ENCODE measurements around the gene UBA5.

UBA5 gene

DNA sequence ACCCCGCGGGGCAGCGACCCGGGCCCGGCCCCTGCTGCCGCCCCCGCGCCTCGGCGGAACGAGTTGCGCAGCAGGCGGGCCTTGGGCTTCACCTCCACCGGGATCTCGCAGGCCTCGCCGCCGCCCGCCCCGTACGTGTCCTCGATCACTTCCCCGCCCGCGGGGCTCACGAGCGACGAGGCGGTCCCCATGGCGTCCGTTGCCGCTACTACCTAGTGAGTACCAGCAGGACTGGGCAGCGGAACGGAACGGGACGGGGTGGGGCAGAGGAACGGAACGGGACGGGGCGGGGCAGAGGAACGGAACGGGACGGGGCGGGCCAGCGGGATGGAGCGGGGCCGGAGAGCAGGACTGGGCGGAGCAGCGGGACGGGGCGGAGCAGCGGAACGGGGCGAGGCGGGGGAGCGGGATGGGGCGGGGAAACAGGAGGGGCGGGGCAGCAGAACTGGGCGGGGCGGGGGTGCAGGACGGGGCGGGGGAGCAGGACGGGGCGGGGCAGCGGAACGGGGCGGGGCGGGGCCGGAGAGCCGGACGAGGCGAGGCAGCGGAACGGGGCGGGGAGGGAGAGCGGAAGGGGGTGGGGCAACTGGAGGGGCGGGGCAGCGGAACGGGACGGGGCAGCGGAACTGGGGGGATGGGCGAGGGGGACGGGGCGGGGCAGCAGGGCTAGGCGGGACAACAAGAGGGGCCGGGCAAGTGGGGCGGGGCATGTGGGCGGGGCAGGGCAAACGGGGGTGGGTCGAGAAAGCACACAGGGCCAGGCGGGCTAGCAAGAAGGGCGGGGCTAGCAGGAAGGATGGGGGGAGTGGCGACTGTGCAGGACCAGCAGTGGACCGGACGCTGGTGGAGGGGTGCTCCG is 62.3 kb downstream of the UBA5 start, which contains the start of gene NPHP3 (continued):
- TF ChIP-seq KLF10 (tag by site-specific recombination; IDR thresholded peaks at IDR 0.05) (peak; percentile 69), ZNF16 (tag by site-specific recombination; IDR thresholded peaks at IDR 0.05; ENCODE audit: low read depth) (no peak), BCL11B (tag by site-specific recombination; IDR thresholded peaks at IDR 0.05; ENCODE audit: low read depth) (no peak), ZIC2 (tag by site-specific recombination; IDR thresholded peaks at IDR 0.05) (peak; percentile 39; the same call in 1 of the 2 replicates), KLF9 (tag by site-specific recombination; IDR thresholded peaks at IDR 0.05; ENCODE audit: low read depth) (peak; percentile 92), ZNF174 (tag by site-specific recombination; IDR thresholded peaks at IDR 0.05) (no peak), ZNF18 (tag by site-specific recombination; IDR thresholded peaks at IDR 0.05) (no peak), KLF8 (tag by site-specific recombination; IDR thresholded peaks at IDR 0.05) (peak; percentile 59), ZBTB6 (tag by site-specific recombination; IDR thresholded peaks at IDR 0.05) (no peak), KLF16 (tag by site-specific recombination; IDR thresholded peaks at IDR 0.05) (peak; percentile 47; the same call in 1 of the 2 replicates), ZNF571 (tag by site-specific recombination; IDR thresholded peaks at IDR 0.05) (no peak), ZNF501 (tag by site-specific recombination; IDR thresholded peaks at IDR 0.05) (no peak), ZNF777 (tag by site-specific recombination; IDR thresholded peaks at IDR 0.05; ENCODE audit: borderline replicate concordance) (no peak), ZBTB26 (tag by site-specific recombination; optimal IDR thresholded peaks at IDR 0.05) (peak; percentile 49), ZNF677 (tag by site-specific recombination; IDR thresholded peaks at IDR 0.05) (no peak), ZNF626 (tag by site-specific recombination; IDR thresholded peaks at IDR 0.05) (no peak), KLF1 (tag by site-specific recombination; IDR thresholded peaks at IDR 0.05) (peak; percentile 17; the same call in 1 of the 2 replicates), ZBTB1 (tag by site-specific recombination; IDR thresholded peaks at IDR 0.05) (no peak), ZNF792 (tag by site-specific recombination; IDR thresholded peaks at IDR 0.05) (no peak), ZNF544 (tag by site-specific recombination; IDR thresholded peaks at IDR 0.05) (no peak), ZNF133 (tag by site-specific recombination; IDR thresholded peaks at IDR 0.05) (no peak), ZNF391 (tag by site-specific recombination; IDR thresholded peaks at IDR 0.05; ENCODE audit: borderline replicate concordance, low read depth) (no peak), ZNF513 (tag by site-specific recombination; IDR thresholded peaks at IDR 0.05) (no peak)
- TF ChIP-seq, protein P1, sequence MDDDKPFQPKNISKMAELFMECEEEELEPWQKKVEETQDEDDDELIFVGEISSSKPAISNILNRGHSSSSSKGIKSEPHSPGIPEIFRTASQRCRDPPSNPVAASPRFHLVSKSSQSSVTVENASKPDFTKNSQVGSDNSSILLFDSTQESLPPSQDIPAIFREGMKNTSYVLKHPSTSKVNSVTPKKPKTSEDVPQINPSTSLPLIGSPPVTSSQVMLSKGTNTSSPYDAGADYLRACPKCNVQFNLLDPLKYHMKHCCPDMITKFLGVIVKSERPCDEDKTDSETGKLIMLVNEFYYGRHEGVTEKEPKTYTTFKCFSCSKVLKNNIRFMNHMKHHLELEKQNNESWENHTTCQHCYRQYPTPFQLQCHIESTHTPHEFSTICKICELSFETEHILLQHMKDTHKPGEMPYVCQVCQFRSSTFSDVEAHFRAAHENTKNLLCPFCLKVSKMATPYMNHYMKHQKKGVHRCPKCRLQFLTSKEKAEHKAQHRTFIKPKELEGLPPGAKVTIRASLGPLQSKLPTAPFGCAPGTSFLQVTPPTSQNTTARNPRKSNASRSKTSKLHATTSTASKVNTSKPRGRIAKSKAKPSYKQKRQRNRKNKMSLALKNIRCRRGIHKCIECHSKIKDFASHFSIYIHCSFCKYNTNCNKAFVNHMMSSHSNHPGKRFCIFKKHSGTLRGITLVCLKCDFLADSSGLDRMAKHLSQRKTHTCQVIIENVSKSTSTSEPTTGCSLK (tag by site-specific recombination; IDR thresholded peaks at IDR 0.05), result no peak
- TF ChIP-seq, protein P2, sequence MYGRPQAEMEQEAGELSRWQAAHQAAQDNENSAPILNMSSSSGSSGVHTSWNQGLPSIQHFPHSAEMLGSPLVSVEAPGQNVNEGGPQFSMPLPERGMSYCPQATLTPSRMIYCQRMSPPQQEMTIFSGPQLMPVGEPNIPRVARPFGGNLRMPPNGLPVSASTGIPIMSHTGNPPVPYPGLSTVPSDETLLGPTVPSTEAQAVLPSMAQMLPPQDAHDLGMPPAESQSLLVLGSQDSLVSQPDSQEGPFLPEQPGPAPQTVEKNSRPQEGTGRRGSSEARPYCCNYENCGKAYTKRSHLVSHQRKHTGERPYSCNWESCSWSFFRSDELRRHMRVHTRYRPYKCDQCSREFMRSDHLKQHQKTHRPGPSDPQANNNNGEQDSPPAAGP (tag by site-specific recombination; IDR thresholded peaks at IDR 0.05), result no peak
- TF ChIP-seq, protein P3, sequence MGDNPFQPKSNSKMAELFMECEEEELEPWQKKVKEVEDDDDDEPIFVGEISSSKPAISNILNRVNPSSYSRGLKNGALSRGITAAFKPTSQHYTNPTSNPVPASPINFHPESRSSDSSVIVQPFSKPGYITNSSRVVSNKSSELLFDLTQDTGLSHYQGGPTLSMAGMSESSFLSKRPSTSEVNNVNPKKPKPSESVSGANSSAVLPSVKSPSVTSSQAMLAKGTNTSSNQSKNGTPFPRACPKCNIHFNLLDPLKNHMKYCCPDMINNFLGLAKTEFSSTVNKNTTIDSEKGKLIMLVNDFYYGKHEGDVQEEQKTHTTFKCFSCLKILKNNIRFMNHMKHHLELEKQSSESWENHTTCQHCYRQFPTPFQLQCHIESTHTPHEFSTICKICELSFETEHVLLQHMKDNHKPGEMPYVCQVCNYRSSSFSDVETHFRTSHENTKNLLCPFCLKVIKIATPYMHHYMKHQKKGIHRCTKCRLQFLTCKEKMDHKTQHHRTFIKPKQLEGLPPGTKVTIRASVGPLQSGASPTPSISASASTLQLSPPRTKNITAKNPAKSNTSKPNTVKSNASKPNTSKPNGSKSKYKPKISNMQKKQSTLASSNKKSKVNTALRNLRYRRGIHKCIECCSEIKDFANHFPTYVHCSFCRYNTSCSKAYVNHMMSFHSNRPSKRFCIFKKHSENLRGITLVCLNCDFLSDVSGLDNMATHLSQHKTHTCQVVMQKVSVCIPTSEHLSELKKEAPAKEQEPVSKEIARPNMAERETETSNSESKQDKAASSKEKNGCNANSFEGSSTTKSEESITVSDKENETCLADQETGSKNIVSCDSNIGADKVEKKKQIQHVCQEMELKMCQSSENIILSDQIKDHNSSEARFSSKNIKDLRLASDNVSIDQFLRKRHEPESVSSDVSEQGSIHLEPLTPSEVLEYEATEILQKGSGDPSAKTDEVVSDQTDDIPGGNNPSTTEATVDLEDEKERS (tag by site-specific recombination; IDR thresholded peaks at IDR 0.05), result no peak

Data from HEK293 (cell line).